Peyer's patch (tissue), 4 donors: Measurements from ENCODE around the gene AGAP1.

ENCODE experiments used
- POLR2A ChIP-seq, 2 donors: fragments of 450-650 bp; IDR thresholded peaks; one replicate each; pipeline ENCODE4 v1.5.1; 2017; ENCODE audit warnings: antibody characterized with exemption in 2 of 2, mild to moderate bottlenecking in 2 of 2, moderate library complexity in 2 of 2
- TF ChIP-seq, protein P1 (sequence below), 6 experiments: fragments of 450-650 bp in 4 of 6; fragments of 200-600 bp in 2 of 6; sonication (generic) in 1 of 6; IDR thresholded peaks; one replicate each; pipeline ENCODE4 v1.5.1; 2017 to 2019; ENCODE audit warnings: antibody characterized with exemption in 6 of 6, mild to moderate bottlenecking in 3 of 6, moderate library complexity in 1 of 6

DNA sequence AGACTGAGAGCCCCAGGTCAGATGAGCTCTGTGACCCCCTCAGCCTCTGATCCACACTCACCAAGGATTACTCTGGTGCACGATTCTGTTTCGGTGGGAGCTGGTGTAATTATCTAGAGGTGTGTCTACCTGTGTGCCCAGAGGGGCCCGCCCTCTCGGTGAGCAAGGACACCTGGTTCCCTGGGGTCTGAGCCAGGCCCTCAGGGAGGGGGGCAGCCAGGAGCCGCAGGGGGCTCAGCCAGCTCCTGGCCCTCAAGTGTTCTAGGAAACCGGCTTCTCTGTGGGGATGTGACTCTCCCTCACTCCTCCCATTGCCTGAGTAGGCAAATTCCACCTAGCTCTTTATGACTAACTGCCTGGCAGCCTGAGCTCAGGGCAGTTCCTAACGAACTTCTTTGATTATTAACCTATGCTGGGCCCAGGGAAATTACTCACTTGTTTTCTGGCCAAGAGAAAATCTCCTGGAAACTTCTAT, 17.4 kb downstream of the AGAP1 start:
- TF ChIP-seq, protein P1, sequence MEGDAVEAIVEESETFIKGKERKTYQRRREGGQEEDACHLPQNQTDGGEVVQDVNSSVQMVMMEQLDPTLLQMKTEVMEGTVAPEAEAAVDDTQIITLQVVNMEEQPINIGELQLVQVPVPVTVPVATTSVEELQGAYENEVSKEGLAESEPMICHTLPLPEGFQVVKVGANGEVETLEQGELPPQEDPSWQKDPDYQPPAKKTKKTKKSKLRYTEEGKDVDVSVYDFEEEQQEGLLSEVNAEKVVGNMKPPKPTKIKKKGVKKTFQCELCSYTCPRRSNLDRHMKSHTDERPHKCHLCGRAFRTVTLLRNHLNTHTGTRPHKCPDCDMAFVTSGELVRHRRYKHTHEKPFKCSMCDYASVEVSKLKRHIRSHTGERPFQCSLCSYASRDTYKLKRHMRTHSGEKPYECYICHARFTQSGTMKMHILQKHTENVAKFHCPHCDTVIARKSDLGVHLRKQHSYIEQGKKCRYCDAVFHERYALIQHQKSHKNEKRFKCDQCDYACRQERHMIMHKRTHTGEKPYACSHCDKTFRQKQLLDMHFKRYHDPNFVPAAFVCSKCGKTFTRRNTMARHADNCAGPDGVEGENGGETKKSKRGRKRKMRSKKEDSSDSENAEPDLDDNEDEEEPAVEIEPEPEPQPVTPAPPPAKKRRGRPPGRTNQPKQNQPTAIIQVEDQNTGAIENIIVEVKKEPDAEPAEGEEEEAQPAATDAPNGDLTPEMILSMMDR (IDR thresholded peaks at IDR 0.05) = no peak
- TF ChIP-seq POLR2A (IDR thresholded peaks at IDR 0.05) = peak in 1 of 2 donors; percentile 67
